GM12878 (cell line): ENCODE results near the gene FAM184B. TPM values are rescaled to one million over a fixed set of nuclear protein-coding genes. Genes with fewer than 3 reads are reported as not detected.

Source experiments
- ATAC-seq: fragments of 200-7000 bp; cut with Tn5 transposase; 3 replicates; pipeline ENCODE4 v1.9.1; 2020; ENCODE audit warnings: mild to moderate bottlenecking, moderate library complexity
- BruUV-seq: library from RNA; stranded (reverse); fragments of 400-500 nt; replicated peaks from 2 replicates; lab custom pipeline; 2021; lab: Mats Ljungman, UMichigan
- CTCF ChIA-PET: fragments of 300-600 bp; sonication (Branson Sonifier 250); formaldehyde crosslinking; extraction: SDS; loops from one replicate; lab custom pipeline; 2021; ENCODE audit warnings: inconsistent platforms; lab: Yijun Ruan, JAX
- POLR2A ChIA-PET: fragments of 350-600 bp; formaldehyde crosslinking; extraction: SDS; loops from one replicate; lab custom pipeline; 2021; ENCODE audit warnings: inconsistent platforms; lab: Charles Lee
- RAD21 ChIA-PET: fragments of 300-600 bp; sonication (Branson Sonifier 250); formaldehyde crosslinking; loops from one replicate; lab custom pipeline; 2023; ENCODE audit warnings: antibody characterized with exemption; ENCODE audit not compliant: unreplicated experiment; lab: Charles Lee
- SMC1A ChIA-PET: fragments of 300-600 bp; sonication (Branson Sonifier 250); formaldehyde crosslinking; loops from one replicate; lab custom pipeline; 2023; ENCODE audit not compliant: unreplicated experiment, uncharacterized antibody; lab: Charles Lee
- DNase-seq: peaks from one replicate; pipeline ENCODE4 v3.0.0-alpha.2; 2011; ENCODE audit warnings: low read depth, low spot score
- FAIRE-seq: peaks from 3 replicates; lab custom pipeline; 2011; peaks lifted over from hg19 to GRCh38; lab: Jason Lieb, UNC
- H2AFZ ChIP-seq: 2 replicates; pipeline ENCODE4 v1.6.0; 2011; ENCODE audit warnings: low read depth, low read length, control low read depth; ENCODE audit not compliant: control insufficient read depth
- H3K27ac ChIP-seq: 2 replicates; pipeline ENCODE4 v1.5.1; 2011; ENCODE audit warnings: control low read depth; ENCODE audit not compliant: control insufficient read depth, insufficient read depth
- H3K27me3 ChIP-seq, 2 experiments: replicated peaks in 1 of 2; 2 replicates each; pipeline versions ENCODE4 v1.6.0 to v1.6.1; 2011; ENCODE audit warnings: low read length in 1 of 2; ENCODE audit not compliant: control insufficient read depth in 2 of 2, insufficient read depth in 2 of 2
- H3K36me3 ChIP-seq, 2 experiments: 2 replicates each; pipeline ENCODE4 v1.5.1; 2011; ENCODE audit warnings: low read length in 1 of 2; ENCODE audit not compliant: control insufficient read depth in 2 of 2, insufficient read depth in 2 of 2
- H3K4me1 ChIP-seq: 2 replicates; pipeline ENCODE4 v1.6.1; 2011; ENCODE audit warnings: mild to moderate bottlenecking, low read length, moderate library complexity, mixed read lengths; ENCODE audit not compliant: control insufficient read depth, insufficient read depth
- H3K4me2 ChIP-seq: 2 replicates; pipeline ENCODE4 v1.6.0; 2011; ENCODE audit warnings: control low read depth; ENCODE audit not compliant: control insufficient read depth, insufficient read depth
- H3K4me3 ChIP-seq: fragments of 200-600 bp; sonication (generic); 2 replicates; pipeline ENCODE4 v1.5.1; 2016
- H3K79me2 ChIP-seq: 2 replicates; pipeline ENCODE4 v1.6.0; 2011; ENCODE audit warnings: low read length; ENCODE audit not compliant: control insufficient read depth, insufficient read depth
- H3K9ac ChIP-seq: 2 replicates; pipeline ENCODE4 v1.8.0; 2011; ENCODE audit warnings: low read length, control low read depth, mixed read lengths; ENCODE audit not compliant: control insufficient read depth, insufficient read depth
- H3K9me3 ChIP-seq: replicated peaks from 3 replicates; pipeline ENCODE4 v1.5.1; 2011; ENCODE audit warnings: mild to moderate bottlenecking, low read length; ENCODE audit not compliant: control insufficient read depth, insufficient read depth
- H4K20me1 ChIP-seq: 2 replicates; pipeline ENCODE4 v1.6.0; 2011; ENCODE audit not compliant: control insufficient read depth, insufficient read depth
- ASH2L ChIP-seq: fragments of 300-600, 200-600 bp; sonication (generic); IDR thresholded peaks from 2 replicates; pipeline ENCODE4 v1.6.1; 2017; ENCODE audit warnings: low read depth, mild to moderate bottlenecking, borderline replicate concordance
- BACH1 ChIP-seq: fragments of 450-650 bp; IDR thresholded peaks from 2 replicates; pipeline ENCODE4 v1.6.1; 2017; ENCODE audit warnings: mild to moderate bottlenecking, borderline replicate concordance
- EGR1 ChIP-seq, 2 experiments: IDR thresholded peaks; 1 replicate in 1 of 2; 2 replicates in 1 of 2; pipeline ENCODE4 v1.6.1; 2011 to 2012; ENCODE audit warnings: low read depth in 2 of 2, low read length in 2 of 2, borderline replicate concordance in 1 of 2, mild to moderate bottlenecking in 1 of 2, moderate library complexity in 1 of 2
- MTA3 ChIP-seq: IDR thresholded peaks from 2 replicates; pipeline ENCODE4 v1.6.1; 2012; ENCODE audit warnings: low read length, inconsistent platforms, borderline replicate concordance
- NBN ChIP-seq: fragments of 450-650 bp; IDR thresholded peaks from 2 replicates; pipeline ENCODE4 v1.6.1; 2016
- NKRF ChIP-seq: fragments of 450-650 bp; conservative IDR thresholded peaks from 2 replicates; pipeline ENCODE4 v1.6.1; 2017; ENCODE audit warnings: mild to moderate bottlenecking, moderate library complexity
- RCOR1 ChIP-seq: conservative IDR thresholded peaks from 2 replicates; pipeline ENCODE4 v1.6.1; 2012; ENCODE audit warnings: low read depth, low read length, improper control_type of control experiment
- RELA ChIP-seq: fragments of 450-650 bp; IDR thresholded peaks from 2 replicates; pipeline ENCODE4 v1.8.0; 2014; ENCODE audit warnings: borderline replicate concordance; ENCODE audit not compliant: partially characterized antibody
- WGBS: methylation state at CpG from one replicate; pipeline ENCODE4 v1.1.6; 2016; ENCODE audit warnings: low lambda C conversion rate; ENCODE audit not compliant: insufficient replicate concordance, insufficient coverage; ENCODE audit errors: missing lambda C conversion rate; 5-methylcytosine and 5-hydroxymethylcytosine counted together
- in situ Hi-C: fragments of 300-500 bp; cut with MboI; formaldehyde crosslinking; loops from 9 replicates; pipeline ENCODE4 v1.14.3; 2018; ENCODE audit warnings: mixed read lengths
- intact Hi-C: fragments of 100-400 bp; cut with micrococcal nuclease; formaldehyde crosslinking; loops from one replicate; pipeline ENCODE4 v1.14.2; 2022; ENCODE audit not compliant: unreplicated experiment
- polyA plus RNA-seq, 11 experiments: library from polyadenylated mRNA; depleted of rRNA in 4 of 11; unstranded in 6 of 11; stranded (reverse) in 5 of 11; fragments of >200 nt; fragmentation: Nextera tagmentation in 4 of 11; fragmentation: Illumina TruSeq in 1 of 11; extraction: Ambion mirVana in 4 of 11; extraction: Trizol in 1 of 11; gene quantifications; 1 replicate in 1 of 11; 2 replicates in 10 of 11; pipeline versions ENCODE4 v1.2.1 to v1.2.3, GENCODE V29; 2011 to 2016; ENCODE audit warnings: inconsistent platforms in 2 of 11, missing spikeins in 2 of 11, low read depth in 1 of 11
- total RNA-seq, 4 experiments: library from RNA; depleted of rRNA in 3 of 4; stranded (reverse); fragments of >200 nt in 3 of 4; fragmentation: Illumina TruSeq in 1 of 4; extraction: Trizol in 1 of 4; gene quantifications; 2 replicates each; pipeline versions ENCODE4 v1.2.1 to v1.2.3, GENCODE V29; 2013 to 2021

FAM184B gene
- total and polyA plus RNA-seq, 10 of the 15 experiments (the other 5 are each of a cell fraction or from before 2014, with no cell fraction given), result under 0.01 TPM; not detected in 9

DNA sequence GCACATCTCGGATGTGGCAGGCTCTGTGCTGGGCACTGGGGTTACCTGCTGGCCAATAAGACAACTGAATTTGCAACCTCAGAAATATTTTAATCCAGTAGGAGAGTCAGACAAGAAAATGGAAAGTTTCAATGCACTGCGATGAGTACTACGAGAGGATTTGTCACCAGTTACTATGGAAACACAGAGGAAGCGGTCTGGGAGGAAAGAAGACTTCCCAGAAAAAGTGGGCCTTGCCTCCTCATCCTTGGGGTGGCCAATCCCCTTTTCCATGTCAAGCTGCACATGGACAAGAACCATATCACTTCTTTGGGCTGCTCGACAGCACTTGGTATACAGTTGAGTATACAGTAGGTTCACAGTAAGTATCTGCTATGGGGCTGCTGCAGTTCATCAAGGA lies 67.6 kb downstream of the FAM184B start:
- no peak overlapping the region for H2AFZ ChIP-seq
- H3K36me3 ChIP-seq, result no peaks in the 10 kb centered on the region
- POLR2A ChIA-PET, result no interaction called here
- no peak for FAIRE-seq
- intact Hi-C loops (no loop called here), in situ Hi-C loops (no loop called here)
- BruUV-seq, result no TSS peak
- no peak for ATAC-seq
- H3K27me3 ChIP-seq, result no peaks in the 10 kb centered on the region
- H4K20me1 ChIP-seq, result no peaks in the 10 kb centered on the region
- TF ChIP-seq ASH2L, result no peak
- TF ChIP-seq NKRF, result no peak
- no peak for TF ChIP-seq EGR1 (IDR thresholded peaks at IDR 0.05; ENCODE audit: borderline replicate concordance in 1 of 2, low read depth in 2 of 2, low read length in 2 of 2)
- TF ChIP-seq NBN, result no peak
- TF ChIP-seq MTA3, result no peak
- no peak for TF ChIP-seq RCOR1
- TF ChIP-seq RELA, result no peak
- no peak for TF ChIP-seq BACH1
- TF ChIP-seq, all 136 proteins: peak for 0
- no peak overlapping the region for H3K4me3 ChIP-seq
- ChIA-PET SMC1A (no interaction called here), RAD21 (no interaction called here), CTCF (no interaction called here)
- no peak overlapping the region for H3K4me2 ChIP-seq
- no peaks in the 10 kb centered on the region for H3K4me1 ChIP-seq
- no peak for DNase-seq
- WGBS, result 62% methylated on average over 5 of the region's 5 CpGs
- H3K9ac ChIP-seq, result no peak overlapping the region
- no peaks in the 10 kb centered on the region for H3K79me2 ChIP-seq
- H3K27ac ChIP-seq, result no peak overlapping the region
- H3K9me3 ChIP-seq, result no peaks in the 10 kb centered on the region
